Epithelial cell of proximal tubule (primary cell): Measurements from ENCODE around the gene EPHB1. TPM values are rescaled to one million over a fixed set of nuclear protein-coding genes. Genes with fewer than 3 reads are reported as not detected.
"Not testable (repeated sequence)": the region's sequence is repeated elsewhere in the genome, so short reads cannot be mapped to it uniquely, and the experiment has no call there.

Experiments used
- DNase-seq: peaks from one replicate; pipeline ENCODE4 v3.0.0-alpha.2; 2011; ENCODE audit warnings: low read depth
- H3K4me3 ChIP-seq: 2 replicates; pipeline ENCODE4 v1.5.1; 2011; ENCODE audit warnings: low read depth, mild to moderate bottlenecking, low read length
- total RNA-seq: library from RNA; depleted of rRNA; stranded (reverse); fragments of >200 nt; gene quantifications from 2 replicates; pipeline ENCODE4 v1.2.3, GENCODE V29; 2015
- TF ChIP-seq, protein P1 (sequence below): conservative IDR thresholded peaks from 2 replicates; pipeline ENCODE4 v1.5.1; 2012; ENCODE audit warnings: low read depth, mild to moderate bottlenecking, low read length

Gene EPHB1
- total RNA-seq, 1 donor from 2014 or later, result 1.6 TPM

DNA sequence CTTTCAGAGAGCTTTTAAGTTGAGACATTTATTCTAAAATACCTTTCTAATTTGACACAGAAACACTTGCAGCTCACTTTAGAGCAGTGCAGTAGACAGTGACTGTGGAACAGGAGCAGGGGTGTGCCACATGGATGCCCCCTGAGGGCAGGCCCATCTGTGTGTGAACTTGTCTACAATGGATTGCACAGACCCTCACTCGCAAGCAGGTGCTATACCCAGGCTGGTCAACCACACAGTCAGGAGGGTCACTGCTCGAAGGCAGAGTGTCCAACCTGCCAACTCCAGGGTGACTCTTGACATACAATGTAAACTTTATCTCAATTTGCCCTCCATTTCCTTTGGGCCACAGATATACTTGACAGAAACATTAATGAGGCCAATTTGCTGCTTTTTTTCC, 437.2 kb downstream of the EPHB1 start:
- H3K4me3 ChIP-seq, result no peak overlapping the region
- no peak for DNase-seq
- TF ChIP-seq, protein P1, sequence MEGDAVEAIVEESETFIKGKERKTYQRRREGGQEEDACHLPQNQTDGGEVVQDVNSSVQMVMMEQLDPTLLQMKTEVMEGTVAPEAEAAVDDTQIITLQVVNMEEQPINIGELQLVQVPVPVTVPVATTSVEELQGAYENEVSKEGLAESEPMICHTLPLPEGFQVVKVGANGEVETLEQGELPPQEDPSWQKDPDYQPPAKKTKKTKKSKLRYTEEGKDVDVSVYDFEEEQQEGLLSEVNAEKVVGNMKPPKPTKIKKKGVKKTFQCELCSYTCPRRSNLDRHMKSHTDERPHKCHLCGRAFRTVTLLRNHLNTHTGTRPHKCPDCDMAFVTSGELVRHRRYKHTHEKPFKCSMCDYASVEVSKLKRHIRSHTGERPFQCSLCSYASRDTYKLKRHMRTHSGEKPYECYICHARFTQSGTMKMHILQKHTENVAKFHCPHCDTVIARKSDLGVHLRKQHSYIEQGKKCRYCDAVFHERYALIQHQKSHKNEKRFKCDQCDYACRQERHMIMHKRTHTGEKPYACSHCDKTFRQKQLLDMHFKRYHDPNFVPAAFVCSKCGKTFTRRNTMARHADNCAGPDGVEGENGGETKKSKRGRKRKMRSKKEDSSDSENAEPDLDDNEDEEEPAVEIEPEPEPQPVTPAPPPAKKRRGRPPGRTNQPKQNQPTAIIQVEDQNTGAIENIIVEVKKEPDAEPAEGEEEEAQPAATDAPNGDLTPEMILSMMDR, result no peak

DNA sequence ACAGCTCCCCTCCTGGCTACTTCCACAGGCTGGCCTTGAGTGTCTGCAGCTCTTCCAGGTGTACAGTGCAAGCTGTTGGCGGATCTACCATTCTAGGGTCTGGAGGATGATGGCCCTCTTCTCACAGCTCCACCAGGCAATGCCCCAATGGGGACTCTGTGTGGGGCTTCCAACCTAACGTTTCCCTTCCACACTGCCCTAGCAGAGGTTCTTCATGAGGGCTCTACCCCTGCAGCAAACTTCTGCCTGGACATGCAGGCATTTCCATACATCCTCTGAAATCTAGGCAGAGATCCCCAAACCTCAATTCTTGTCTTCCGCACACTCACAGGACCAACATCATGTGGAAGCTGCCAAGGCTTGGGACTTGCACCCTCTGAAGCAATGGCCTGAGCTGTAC, 438.4 kb downstream of the EPHB1 start:
- DNase-seq, H3K4me3 ChIP-seq: not testable (repeated sequence)

DNA sequence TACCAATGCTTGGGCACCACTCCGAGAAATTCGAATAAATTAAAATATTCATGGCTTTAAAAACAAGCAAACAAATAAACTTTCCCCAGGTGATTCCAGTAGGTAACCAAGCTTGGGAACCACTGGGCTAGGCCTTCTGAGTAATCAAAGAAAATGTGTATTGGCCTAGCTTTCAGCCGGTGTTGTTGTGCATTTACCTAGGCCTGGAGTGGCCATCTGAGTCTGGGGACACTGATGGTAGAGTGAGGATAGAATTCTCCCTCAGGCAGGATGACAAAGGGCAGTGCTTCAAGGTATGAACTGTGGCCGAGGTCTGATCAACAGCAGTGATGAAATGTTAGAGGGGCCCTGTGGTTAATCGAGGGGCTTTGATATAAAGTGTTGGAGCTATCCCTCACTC, 440.5 kb downstream of the EPHB1 start:
- TF ChIP-seq, protein P1, result no peak
- DNase-seq, result no peak
- no peak overlapping the region for H3K4me3 ChIP-seq

DNA sequence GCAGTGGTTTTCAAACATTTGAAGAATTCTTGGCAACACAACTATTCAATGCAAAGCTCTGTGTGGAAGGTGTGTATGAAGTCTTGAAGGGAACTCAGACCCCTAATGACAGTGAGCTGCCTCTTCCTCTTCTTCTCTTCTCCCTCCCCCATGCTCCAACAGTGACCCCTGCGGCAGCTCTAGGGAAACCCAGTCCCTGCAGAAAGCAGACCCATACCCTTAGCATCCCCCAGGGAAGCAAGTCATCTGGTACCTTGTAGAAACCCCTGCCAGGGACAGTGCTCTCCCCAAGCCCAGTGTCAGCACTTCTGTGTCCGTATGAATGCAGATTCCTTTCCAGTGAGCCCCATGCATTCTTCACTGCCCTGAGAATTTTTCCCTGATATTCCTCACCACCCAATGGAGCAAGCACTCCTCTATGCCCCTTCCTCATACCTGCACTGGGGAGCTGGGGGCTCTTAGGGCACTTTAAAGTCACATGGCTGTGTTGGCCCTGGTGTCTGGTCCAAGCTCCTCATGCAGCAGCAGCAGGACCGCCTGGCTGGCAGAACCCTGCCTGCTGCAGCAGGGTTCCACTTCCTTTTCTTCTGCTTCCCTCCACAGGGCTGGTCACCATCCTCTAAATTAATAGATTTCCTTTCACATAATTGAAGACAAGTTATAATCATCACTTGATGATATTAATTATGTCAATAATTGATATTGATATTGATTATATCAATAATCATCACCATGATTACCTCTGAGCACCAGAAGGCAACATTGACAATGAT, 442.5 kb downstream of the EPHB1 start:
- TF ChIP-seq, protein P1, result peak; percentile 9
- DNase-seq, result no peak
- no peak overlapping the region for H3K4me3 ChIP-seq

DNA sequence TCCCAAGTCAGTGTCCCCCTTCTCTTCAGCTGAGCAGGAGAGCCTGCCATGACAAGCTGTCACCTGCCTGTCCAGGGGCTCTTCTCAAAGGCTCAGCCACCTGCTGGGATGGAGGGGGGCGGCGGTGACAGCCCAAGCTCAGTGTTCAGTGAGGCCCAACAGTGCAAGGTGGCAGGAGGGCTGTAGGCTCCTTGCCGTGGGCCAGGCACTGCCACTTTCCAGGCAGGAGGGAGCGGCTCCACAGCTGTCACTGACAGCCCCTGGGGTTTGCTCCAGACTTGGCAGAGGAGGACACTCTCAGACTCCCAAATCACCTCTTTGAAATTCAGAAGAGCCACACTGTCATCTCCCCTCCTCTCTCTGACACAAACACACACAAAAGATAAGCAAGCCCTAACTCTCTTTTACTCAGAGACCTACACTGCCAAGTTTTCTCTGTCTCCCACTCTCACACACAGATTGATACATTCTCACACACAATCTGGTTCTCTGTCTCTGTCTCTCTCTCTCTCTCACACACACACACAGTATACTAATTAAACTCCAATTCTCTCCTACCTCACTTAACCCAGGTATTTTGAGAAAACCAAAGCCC, 443.3 kb downstream of the EPHB1 start:
- no peak overlapping the region for H3K4me3 ChIP-seq
- TF ChIP-seq, protein P1, result no peak
- DNase-seq, result no peak

DNA sequence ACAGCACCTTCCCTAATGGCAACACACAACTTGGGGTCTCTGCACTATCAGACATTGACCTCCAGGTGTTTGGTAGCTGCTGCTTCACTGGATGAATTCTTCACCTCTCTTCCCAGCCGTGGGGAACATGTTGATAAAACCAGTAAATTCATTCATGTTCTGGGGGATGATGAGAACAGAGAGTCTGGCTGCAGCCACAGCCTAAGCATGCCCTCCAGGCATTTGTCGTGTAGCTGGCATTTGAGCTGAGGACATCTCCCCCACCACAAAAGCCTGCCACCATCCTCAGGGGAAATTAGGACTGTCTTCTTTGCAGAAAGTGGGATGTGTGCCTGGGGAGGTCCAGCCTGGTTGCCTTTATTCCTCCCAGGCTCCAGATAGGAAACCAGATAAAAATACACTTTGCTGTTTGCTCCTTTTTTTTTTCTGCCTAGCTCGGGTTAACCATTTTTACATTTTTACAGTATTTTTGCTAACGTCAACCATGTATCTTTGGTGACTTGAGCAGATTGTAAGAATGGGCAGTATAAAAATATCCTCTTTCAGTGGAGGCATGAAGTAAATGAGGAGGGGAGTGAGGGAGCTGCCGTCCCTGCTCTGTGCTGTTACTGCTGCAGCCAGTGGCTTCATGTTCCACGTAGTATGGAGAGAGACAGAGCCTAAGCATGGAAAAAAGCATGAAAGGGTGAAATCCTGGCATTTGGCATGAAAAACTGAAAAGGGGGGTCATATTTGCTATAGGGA, 444.0 kb downstream of the EPHB1 start:
- H3K4me3 ChIP-seq, result no peak overlapping the region

DNA sequence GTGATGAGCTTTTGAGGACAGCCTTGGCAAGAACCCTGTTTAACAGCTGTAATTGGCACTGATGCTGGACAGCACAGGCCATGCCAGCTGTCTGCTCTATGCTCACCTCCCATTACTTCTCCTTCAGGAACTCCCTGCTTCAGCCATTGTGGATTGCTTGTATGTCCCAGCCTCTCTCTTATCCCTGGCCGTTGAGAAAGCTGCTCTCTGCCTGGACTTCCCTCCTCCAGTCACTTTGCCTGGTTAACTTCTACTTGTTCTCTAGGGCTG, 444.5 kb downstream of the EPHB1 start:
- H3K4me3 ChIP-seq, result no peak overlapping the region
- TF ChIP-seq, protein P1, result no peak
- DNase-seq, result no peak

More for the DNA sequence above, 444.0 kb downstream of the EPHB1 start:
- DNase-seq, result no peak
- TF ChIP-seq, protein P1, result no peak
